NCI-H2029 treated with DMSO at 0.1 percent for 48 hours (cell line): ENCODE results near the gene NR1I3.
"Not testable (repeated sequence)": the region's sequence is repeated elsewhere in the genome, so short reads cannot be mapped to it uniquely, and the experiment has no call there.

Experiments
- DNase-seq: peaks from one replicate; lab custom pipeline; 2025; lab: John Stamatoyannopoulos, UW

Gene NR1I3, protein sequence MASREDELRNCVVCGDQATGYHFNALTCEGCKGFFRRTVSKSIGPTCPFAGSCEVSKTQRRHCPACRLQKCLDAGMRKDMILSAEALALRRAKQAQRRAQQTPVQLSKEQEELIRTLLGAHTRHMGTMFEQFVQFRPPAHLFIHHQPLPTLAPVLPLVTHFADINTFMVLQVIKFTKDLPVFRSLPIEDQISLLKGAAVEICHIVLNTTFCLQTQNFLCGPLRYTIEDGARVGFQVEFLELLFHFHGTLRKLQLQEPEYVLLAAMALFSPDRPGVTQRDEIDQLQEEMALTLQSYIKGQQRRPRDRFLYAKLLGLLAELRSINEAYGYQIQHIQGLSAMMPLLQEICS

DNA sequence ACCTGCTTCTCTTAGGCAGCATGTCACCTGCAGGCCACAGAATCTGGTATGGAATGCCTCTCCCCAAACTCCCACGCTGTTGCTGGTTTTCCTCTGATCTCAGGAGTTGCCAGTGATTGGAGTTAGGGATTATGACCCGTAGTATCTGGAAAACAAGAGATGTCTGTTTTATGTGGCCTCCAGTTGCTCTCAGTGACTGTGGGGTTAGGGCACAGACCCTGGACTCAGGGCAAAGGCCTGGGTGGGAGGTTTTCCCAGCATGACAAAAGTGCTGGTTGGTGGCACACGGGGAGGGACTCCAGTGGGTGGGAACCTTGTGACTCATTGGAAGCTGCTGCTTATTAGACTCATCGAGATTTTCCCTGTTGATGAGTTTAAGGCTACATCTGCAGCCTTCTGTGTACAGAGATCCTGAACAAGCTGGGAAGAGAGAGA lies at the start of gene NR1I3:
NR1I3 (minus strand) TSS at position 165 of the 435 bp plus-strand sequence. CDS start 1,638 bp downstream, outside the sequence.
- DNase-seq = no peak

DNA sequence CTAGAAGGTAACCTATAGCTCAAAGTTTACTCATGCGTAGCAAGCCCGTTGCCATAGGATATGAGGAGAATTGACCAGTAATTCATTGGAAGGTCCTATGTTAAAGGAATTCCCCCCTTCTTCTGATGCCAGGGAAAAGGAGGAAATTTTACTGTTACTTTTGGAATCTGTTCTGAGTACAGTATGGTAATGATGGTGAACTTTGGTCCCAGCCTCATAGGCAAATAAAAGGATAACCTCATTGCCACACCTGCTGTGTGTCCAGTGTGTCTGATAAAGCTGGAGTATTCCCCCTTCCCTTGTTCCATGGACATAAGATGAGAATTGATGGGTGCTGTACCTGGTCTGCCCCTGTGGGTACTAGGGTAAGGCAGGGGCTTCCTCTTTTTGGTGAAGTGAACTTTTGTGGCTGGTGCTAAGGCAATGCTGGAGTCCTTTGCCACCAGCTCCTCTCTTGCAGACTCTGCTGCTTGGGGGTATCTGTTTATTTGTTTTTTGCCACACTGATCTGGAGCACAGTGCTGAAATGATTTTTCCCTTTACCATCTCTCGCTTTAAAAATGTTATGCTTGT lies 49.6 kb upstream of the NR1I3 start:
- no peak for DNase-seq

DNA sequence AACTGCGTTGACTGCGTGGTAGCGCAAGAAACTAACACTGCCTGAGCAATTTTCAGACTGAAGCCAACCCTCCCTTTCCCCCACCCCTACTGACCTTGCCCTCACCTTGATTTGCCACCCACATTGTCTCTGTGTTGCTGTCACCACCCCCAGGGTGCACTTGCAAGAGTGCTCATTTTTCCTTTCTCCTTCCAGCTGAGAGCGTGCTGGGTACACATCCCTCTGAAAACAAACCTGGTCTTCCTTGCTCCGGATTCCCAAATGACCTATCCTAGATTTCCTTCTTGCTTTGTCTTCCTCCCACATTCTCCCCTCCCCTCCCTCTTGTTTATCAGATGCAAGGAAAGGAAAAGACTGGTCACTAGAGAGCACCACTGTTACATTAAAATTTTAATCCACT lies 47.5 kb upstream of the NR1I3 start:
- no peak for DNase-seq

DNA sequence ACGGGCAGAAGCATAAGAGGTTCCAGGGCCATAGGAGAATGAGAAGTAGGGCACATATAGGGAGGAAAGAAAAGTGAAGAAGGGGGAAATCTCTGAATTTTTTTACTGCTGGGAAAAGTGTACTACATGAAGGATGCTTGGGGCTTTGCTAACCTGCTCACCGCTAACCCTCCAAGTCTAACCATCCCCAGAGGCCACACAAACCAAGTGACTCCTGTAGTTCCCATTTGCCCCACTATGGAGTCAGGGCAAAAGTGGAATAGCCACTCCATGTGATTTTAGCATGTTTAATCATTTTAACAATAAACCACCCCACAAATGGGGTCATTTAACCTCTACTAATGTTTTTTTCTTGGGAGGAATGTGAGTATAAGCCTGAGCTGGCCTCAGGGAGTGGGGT lies 47.1 kb upstream of the NR1I3 start:
- no peak for DNase-seq

DNA sequence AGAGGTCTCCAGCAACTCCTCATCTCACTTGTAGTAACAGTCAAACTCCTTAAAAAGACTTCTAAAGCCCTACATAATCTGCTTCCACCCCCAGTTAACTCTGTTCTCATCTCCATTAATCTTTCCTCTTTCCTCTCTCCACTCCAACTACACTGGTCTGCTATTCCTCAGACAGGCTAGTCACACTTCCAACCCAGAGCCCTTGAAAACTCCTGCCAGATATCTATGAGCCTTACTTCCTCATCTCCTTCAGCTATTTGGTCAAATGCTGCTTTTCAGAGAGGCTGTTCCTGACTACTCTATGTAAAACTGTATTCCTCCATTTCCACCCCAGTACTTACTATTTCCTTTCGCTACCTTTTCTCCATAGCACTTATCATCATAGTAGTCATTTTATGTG lies 45.0 kb upstream of the NR1I3 start:
- no peak for DNase-seq

DNA sequence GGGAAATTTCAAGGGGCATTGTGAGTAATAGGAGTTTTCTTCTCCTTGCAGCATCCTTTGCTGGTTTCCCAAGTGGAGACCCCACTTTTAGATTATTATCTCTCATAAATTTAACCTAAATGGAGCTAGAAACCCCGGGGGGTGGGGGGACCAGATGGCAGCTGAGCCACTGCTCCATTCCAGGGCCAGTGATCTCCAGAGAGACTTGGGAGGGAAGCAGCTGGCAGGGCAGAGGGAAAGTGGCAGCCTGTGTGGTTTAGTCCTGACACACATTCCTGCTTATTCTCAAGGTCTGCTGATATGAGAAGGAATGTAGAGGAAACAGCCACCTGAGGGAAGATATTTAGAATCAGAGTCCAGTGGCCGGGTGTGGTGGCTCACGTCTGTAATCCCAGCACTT lies 36.9 kb upstream of the NR1I3 start:
- DNase-seq = no peak

DNA sequence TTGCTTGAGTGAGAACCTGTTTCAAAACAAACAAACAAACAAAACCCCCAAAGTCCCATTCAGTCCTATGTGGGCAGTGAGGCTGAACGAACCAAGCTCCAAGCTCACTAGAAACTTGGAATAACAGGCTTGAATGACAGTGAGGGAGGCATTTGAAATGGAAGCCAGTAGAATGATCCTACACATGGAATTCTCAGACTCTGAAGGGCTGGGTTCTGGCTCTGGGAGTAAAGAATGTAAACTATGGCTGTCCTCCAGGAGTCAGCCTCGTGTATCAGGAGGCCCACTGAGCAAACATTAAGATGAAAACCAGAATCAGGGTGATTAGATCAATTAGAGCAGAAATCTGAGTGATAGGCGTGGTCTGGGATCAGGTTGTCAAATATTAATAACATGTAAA lies 35.4 kb upstream of the NR1I3 start:
- no peak for DNase-seq

DNA sequence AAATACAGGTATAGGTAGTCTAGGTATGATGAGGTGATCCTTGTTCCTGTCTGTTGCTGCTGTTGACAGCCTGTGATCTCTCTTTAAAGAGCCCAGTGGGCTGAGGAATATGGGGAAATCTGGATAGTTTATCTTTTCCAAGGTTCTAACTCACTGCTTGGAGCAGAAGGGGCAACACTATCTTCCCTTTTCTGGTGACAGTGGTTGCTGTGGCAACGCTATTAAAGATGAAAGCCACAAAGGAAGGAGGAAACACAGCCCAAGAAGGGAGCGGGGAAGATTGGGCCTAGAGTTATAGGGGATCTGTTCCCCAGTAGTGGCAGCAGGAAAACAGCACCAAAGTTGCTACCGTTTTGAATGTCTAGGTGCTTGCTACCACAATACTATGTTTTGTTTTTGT lies 29.3 kb upstream of the NR1I3 start:
- DNase-seq = no peak

DNA sequence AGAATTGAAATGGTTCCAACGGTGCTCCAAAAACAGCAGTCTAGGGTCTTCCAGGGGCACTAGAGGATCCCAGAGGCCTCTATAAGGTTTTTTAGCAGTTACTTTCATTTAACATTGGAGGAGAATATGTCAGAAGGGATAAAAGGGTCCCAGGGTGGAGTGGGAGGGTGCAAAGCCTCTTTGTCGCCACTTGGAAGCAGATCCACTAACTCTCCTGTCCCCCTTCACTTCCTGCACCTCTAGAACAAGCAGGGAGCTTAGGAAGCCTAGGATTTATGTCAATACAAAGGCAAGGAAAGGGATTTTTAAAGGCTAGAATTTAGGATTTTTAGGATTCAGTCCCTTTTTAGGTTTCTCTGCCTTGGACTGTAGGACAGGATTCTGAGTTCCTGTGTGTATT lies 28.8 kb upstream of the NR1I3 start:
- no peak for DNase-seq

DNA sequence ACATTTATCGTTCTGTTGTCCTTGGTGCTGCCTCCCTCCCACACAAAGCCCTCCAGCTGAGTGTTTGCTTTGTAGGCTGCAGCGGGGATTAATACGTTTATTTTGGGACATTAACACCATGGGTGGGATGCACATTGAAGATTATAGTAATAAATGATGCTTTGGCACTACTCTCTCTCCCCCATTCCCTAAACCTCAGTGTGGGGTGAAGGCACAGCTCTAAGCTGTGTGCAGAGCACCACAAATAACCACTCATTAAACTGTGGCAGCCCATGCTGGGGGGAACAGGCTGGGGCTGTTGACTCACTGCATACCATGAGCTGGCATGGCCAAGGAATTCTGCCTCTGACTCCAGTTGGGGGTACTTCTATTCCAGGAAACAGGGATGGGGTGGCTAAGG lies 28.2 kb upstream of the NR1I3 start:
- DNase-seq = no peak

DNA sequence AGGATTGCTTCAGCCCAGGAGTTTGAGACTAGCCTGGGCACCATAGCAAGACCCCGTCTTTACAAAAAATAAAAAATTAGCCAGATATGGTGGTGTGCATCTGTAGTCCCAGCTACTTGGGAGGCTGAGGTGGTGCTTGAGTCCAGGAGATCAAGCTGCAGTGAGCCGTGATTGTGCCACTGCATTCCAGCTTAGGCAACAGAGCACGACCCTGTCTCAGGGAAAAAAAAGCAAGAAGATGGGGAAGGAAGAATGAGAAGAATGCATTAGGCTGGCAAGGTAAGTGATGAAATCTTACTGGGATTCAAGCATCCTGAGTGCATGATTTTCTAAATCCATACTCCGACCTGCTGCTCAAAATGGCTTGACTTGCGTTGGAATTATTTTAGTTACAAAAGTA lies 27.3 kb upstream of the NR1I3 start:
- no peak for DNase-seq

DNA sequence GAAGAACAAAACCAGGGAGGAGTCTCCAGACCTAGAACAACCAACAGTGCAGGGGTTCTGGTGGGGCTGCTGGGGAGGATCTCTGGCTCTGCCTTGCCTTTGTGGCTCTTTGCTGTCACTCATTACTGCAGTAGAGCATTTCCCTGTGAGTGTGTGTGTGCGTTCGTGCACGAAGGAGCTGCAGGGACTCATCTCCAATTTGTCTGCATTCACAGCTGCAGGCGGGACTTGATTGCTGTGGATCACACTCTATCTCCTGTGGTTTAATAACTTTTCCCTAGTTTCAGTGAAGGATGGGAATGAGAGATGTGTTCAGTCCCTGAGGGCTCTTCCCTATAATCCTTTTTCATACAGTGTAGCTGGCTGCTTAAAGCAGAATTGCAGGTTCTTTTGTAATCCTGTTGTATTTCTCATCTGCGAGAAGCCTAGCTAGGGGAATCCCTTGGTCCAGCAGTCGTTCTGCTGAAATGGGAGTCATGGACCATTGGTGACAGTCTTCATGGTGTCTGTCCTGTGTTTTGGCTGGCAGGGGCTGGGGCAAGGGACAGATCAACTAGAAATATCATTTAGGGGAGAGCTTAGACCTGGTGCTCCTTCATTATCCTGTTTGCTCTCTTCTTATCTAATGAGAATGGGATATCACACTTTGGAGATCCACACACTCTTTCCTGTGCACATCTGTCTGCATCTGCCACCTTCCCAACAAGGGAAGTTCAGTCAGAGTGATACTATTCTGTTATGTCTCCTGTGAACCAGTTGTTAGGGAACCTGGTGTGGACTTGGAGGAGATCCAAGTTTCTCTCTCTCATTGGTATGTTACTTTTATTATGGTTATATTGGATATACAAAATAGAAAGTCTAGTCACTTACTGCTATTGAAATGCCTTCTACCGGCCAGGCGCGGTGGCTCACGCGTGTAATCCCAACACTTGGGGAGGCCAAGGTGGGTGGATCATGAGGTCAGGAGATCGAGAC lies 23.5 kb upstream of the NR1I3 start:
- DNase-seq = no peak

DNA sequence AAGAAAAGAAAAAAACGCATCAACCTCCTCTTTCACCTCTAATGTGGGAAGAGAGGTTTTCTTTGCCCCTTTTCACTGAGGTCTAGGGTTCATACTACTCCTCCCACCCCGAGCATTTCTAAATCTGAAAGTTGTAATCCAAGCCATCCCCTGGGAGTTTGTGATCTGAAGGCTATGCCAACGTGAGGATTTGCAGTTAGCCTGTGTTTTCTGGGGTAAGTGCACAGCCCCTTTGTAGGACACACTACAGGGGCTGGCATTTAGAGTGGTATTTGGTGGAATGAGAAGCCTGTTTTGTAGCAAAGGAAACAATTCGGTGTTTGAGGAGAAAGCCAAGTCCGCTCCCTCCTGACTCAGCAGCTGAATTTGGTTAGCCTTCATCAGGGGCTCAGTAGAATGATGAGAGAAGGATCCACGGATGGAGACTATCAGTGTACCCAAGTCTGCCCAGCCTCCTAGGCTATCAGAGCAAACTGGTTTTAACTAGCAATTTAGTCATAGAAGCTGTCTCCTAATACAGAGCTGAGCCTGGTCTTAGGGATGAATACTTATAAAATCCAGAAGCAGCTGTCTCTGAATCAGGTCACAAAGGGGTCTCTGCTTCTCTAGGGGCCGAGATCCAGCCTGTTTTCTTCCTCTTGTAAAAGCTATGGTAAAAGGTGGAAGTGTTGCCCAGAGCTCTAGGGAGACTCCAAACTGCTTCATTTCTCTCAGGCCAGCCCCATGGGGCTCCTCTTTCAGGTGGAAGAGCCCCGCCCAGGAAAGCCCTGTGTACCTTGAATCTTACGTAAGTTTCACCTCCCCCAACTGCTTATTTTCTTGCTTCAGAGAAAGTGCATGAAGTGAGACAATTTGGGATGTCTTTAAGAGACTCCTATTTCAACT lies 22.6 kb upstream of the NR1I3 start:
- DNase-seq = no peak

DNA sequence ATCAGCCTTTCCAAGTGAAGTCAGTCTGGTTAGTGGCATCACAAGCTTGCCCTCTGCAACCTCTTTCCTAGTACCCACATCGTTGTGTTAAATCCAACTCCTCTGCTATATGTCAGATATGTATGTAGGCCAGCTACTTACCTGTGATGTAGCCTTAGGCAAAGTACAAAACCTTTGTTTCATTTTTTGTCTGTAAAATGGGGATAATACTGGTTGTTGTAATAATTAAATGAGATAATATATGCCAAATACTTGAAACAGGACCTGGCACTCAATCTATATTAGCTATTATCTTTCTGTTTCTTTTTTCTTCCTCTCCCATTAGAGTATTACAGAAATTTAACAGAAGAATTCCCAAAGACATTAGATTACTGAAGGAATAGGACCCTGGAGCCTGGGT lies 21.8 kb upstream of the NR1I3 start:
- DNase-seq = no peak

DNA sequence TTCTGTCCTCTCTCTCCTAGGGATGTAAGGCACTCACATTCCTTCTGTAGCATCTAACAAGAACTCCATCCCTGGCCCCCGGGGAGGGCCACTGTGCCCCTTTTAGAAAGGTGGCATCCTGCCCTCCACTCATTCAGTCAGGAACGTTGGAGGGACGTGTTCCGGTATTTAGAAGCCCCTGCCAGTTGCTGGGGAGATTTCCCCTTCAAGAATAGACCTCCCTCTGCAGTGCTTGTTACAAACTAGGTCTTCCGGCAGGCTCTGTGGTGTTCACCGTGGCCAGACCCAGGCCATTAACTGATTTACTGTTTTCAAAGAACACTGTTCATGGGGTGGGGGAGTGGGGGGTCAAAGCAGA lies 21.3 kb upstream of the NR1I3 start:
- no peak for DNase-seq

DNA sequence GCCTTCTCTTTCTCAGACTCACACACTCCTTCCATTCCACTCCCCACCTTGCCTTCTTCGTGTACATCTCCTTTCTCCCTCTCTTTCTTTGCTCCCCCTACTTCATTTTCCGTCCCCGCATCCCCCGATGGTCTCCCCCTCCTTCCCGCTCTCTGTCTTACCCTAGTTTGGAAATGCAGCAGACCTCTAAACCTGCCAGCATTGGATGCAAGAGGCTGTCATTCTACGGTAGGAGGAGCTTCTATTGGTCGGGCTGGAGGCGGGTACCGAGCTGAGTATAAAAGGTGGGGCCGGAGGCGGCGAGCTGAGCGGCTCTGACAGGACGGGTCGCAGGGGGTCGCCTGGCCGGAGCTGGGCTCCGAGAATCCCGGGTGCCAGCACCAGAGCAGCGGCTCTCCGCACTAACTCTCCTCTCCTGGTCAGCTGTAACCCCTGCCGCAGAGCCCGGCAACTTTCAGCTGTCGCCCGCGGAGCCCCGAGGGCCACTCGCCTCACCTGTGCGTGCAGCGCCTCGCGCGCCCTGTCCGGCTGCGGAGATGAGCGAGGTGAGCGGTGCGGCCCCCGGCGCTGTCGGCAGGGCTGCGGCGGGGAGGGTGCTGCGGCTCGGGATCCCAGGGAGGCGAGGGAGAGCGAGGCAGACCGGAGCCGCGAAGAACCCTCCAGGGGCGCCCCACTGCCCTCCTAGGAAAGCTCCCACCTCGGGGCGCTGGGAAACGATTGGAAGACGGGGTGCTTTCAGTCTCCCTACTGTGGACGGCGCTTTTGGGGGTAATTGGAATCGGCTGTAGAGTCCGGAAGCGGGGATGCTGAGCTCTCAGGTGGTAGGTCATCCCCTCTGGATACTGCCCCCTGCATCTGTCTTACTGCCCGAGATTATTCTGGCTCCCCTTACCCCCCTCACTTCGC lies 20.7 kb upstream of the NR1I3 start, which contains the start of gene PCP4L1:
PCP4L1 (plus strand) TSS at position 307 of the 906 bp plus-strand sequence; CDS start at position 537, 230 bp downstream.
- DNase-seq = no peak

DNA sequence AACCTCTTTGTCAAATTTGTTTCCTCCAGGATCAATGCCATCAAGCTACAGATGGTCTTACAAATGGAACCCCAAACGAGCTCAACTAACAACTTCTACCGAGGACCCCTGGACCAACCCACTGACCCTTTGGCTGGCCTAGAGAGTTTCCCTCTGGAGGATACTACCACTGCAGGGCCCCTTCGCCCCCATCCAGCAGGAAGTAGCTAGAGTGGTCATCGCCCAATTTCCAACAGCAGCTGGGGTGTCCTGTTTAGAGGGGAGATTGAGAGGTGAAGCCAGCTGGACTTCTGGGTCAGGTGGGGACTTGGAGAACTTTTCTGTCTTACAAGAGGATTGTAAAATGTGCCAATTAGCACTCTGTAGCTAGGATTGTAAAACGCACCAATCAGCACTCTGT lies 19.1 kb upstream of the NR1I3 start:
- DNase-seq = not testable (repeated sequence)

DNA sequence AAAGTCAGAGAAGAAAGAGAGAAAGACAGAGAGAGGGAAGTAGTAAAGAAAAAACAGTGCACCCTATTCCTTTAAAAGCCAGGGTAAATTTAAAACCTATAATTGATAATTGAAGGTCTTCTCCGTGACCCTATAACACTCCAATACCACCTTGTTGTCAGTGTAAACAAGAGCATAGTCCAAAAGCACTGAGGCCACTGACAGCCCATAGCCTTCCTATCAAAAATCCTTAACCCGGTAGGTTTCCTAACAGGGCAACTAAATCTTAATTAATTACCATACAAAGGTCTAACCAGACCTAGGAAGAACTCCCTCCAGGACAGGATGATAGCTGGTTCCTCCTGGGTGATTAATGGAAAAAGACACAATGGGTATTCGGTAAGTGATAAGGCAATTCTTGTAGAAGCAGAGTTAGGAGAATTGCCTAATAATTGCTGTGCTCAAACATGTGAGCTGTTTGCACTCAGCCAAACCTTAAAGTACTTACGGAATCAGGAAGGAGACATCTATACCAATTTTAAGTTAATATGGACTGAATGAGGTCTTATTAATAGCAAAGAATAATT lies 18.0 kb upstream of the NR1I3 start:
- not testable (repeated sequence) for DNase-seq

DNA sequence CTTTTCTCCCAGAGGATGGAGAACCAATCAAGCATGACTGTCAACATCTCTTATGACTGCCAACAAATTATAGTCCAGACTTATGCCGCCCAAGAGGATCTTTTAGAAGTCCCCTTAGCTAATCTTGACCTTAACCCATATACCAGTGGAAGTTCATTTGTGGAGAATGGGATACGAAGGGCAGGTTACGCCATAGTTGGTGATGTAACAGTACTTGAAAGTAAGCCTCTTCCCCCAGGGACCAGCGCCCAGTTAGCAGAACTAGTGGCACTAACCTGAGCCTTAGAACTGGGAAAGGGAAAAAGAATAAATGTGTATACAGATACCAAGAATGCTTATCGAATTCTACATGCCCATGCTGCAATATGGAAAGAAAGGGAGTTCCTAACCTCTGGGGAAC lies 17.3 kb upstream of the NR1I3 start:
- DNase-seq = not testable (repeated sequence)

DNA sequence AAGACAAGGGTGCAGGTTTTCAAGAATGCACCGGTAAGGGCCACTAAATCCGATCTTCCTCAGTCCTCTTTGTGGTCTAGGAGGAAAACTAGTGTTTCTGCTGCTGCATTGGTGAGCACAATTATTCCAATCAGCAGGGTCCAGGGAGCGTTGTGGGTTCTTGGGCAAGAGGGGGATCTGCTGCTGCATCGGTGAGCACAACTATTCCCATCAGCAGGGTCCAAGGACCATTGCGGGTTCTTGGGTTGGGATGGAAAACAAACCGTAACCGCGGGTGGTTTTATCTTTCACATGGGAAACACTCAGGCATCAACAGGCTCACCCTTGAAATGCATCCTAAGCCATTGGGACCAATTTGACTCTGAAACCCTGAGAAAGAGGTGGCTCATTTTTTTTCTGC lies 13.6 kb upstream of the NR1I3 start:
- no peak for DNase-seq
